Measurements from ENCODE around the gene HDAC9.

Gene HDAC9

DNA sequence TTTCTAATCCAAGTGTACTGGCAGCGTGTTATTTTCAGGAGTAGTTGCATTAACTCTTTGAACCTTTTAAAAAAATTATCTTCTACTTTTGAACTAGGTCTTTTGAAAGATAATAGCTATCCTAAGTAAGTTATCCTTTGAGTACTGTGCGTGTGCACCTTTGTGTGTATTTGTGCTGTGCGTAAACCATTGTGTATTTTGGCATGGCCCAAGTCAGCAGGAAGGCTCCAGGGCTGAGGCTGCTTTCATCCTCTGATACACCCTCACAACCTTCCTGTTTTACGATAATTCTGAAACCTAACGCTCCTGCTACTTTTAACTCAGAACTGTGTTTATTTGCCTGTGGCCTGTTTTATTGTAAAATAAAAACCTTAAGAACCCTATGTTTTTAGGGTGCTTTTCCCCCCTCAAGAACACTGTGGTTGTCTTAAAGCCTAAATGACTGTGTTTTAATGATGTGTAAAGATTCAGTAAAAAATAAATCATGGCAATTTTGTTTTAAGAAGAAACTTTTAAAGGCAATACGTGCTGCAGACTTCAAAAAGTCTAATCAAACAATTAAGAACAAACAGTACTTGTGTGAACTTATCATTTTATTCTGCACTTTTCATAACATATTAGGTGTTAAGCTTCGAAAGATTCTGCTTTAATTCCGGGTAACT is 57.5 kb downstream of the HDAC9 start:
- H3K4me1 ChIP-seq (ENCODE audit: control insufficient read depth, insufficient read depth, low read length) = peaks cover 12% of the 10 kb centered on the region
- H3K36me3 ChIP-seq (ENCODE audit: control insufficient read depth, insufficient read depth, low read length) = no peaks in the 10 kb centered on the region
- H3K4me3 ChIP-seq (ENCODE audit: low read length) = no peak overlapping the region
- H3K9me3 ChIP-seq (ENCODE audit: control insufficient read depth, low read length) = no peaks in the 10 kb centered on the region
- H3K9ac ChIP-seq (ENCODE audit: low read length) = no peak overlapping the region
- H3K27me3 ChIP-seq (ENCODE audit: control insufficient read depth, insufficient read depth, low read length) = no peaks in the 10 kb centered on the region

- Histone ChIP-seq H3K27me3 (ENCODE audit: control insufficient read depth, insufficient read depth, low read length) (no peaks in the 10 kb centered on the region), H3K36me3 (ENCODE audit: control insufficient read depth, insufficient read depth, low read length) (no peaks in the 10 kb centered on the region), H3K9ac (ENCODE audit: low read length) (no peak overlapping the region), H3K4me1 (ENCODE audit: control insufficient read depth, insufficient read depth, low read length) (peaks cover 12% of the 10 kb centered on the region), H3K9me3 (ENCODE audit: control insufficient read depth, low read length) (no peaks in the 10 kb centered on the region), H3K4me3 (ENCODE audit: low read length) (no peak overlapping the region)
Measured at GRCh38 chr7:18553605-18554003, 58.1 kb downstream of the HDAC9 start.

- no peaks in the 10 kb centered on the region for H3K27me3 ChIP-seq (ENCODE audit: control insufficient read depth, insufficient read depth, low read length)
- H3K36me3 ChIP-seq (ENCODE audit: control insufficient read depth, insufficient read depth, low read length) = no peaks in the 10 kb centered on the region
- H3K9me3 ChIP-seq (ENCODE audit: control insufficient read depth, low read length) = no peaks in the 10 kb centered on the region
- peaks cover 12% of the 10 kb centered on the region for H3K4me1 ChIP-seq (ENCODE audit: control insufficient read depth, insufficient read depth, low read length)
- no peak overlapping the region for H3K4me3 ChIP-seq (ENCODE audit: low read length)
- H3K9ac ChIP-seq (ENCODE audit: low read length) = no peak overlapping the region
Measured at GRCh38 chr7:18555120-18555519, 59.6 kb downstream of the HDAC9 start.

DNA sequence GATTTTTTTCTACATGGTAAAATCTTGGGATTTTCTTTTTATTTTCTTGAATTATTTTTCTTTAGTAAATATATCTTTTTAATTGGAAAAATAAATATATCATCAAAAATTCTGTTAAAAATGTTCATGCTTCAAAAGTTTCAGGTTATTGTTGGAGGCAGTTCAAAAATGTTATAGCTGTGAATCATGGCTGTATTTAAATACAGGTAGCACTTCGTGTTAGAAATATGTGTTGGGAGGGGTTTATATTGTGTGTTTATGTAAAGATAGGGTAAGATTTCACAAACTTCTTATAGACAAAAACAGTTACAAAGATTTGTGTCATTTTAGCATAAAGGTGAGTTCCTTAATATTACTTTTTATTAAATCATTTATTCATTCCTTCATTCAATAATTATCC is 60.4 kb downstream of the HDAC9 start:
- H3K9ac ChIP-seq (ENCODE audit: low read length) = no peak overlapping the region
- no peaks in the 10 kb centered on the region for H3K9me3 ChIP-seq (ENCODE audit: control insufficient read depth, low read length)
- H3K4me1 ChIP-seq (ENCODE audit: control insufficient read depth, insufficient read depth, low read length) = peaks cover 12% of the 10 kb centered on the region
- H3K36me3 ChIP-seq (ENCODE audit: control insufficient read depth, insufficient read depth, low read length) = no peaks in the 10 kb centered on the region
- no peak overlapping the region for H3K4me3 ChIP-seq (ENCODE audit: low read length)
- no peaks in the 10 kb centered on the region for H3K27me3 ChIP-seq (ENCODE audit: control insufficient read depth, insufficient read depth, low read length)

DNA sequence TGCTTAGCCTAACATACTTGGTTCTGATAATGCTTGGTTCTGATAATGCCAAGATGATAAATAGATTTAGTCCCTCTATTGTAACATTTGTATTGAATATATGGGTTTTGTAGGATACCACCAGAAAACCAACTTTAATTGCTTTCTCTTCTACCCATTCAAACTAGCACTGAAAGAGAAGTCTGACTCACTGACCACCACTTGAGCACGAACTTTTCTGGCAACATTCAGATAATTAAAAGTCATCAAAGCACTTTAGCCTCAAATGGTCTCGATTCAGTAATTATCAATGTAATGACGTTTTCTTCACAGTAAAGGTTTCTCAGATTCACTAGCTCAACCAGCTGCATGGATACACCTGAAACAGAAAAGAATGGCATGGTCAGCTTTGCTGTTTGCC is 63.0 kb downstream of the HDAC9 start:
- no peak overlapping the region for H3K4me3 ChIP-seq (ENCODE audit: low read length)
- no peaks in the 10 kb centered on the region for H3K36me3 ChIP-seq (ENCODE audit: control insufficient read depth, insufficient read depth, low read length)
- H3K4me1 ChIP-seq (ENCODE audit: control insufficient read depth, insufficient read depth, low read length) = no peaks in the 10 kb centered on the region
- no peaks in the 10 kb centered on the region for H3K27me3 ChIP-seq (ENCODE audit: control insufficient read depth, insufficient read depth, low read length)
- H3K9me3 ChIP-seq (ENCODE audit: control insufficient read depth, low read length) = no peaks in the 10 kb centered on the region
- H3K9ac ChIP-seq (ENCODE audit: low read length) = no peak overlapping the region

- H3K36me3 ChIP-seq (ENCODE audit: control insufficient read depth, insufficient read depth, low read length) = no peaks in the 10 kb centered on the region
- H3K9ac ChIP-seq (ENCODE audit: low read length) = no peak overlapping the region
- no peaks in the 10 kb centered on the region for H3K9me3 ChIP-seq (ENCODE audit: control insufficient read depth, low read length)
- no peaks in the 10 kb centered on the region for H3K27me3 ChIP-seq (ENCODE audit: control insufficient read depth, insufficient read depth, low read length)
- no peaks in the 10 kb centered on the region for H3K4me1 ChIP-seq (ENCODE audit: control insufficient read depth, insufficient read depth, low read length)
- no peak overlapping the region for H3K4me3 ChIP-seq (ENCODE audit: low read length)
Measured at GRCh38 chr7:18558910-18559309, 63.4 kb downstream of the HDAC9 start.

DNA sequence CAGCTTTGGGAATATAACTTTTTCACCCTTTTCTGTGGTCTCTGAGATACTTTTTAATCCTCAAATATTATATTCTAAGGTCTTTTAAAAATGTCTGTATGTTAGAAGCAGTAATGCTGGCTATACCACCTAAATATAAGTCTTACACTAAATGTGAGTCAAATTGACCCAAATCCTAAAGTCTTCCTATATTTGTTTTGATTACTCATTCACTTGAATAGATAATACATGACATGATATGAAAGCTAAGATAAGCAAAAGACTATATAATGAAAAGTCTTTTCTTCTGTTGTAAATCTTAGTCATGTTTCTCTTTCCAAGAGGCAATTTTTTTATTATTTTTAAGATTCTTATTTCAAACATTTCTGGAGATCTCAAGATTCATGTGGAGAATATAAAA is 64.2 kb downstream of the HDAC9 start:
- Histone ChIP-seq H3K36me3 (ENCODE audit: control insufficient read depth, insufficient read depth, low read length) (no peaks in the 10 kb centered on the region), H3K4me1 (ENCODE audit: control insufficient read depth, insufficient read depth, low read length) (no peaks in the 10 kb centered on the region), H3K9me3 (ENCODE audit: control insufficient read depth, low read length) (no peaks in the 10 kb centered on the region), H3K27me3 (ENCODE audit: control insufficient read depth, insufficient read depth, low read length) (no peaks in the 10 kb centered on the region), H3K9ac (ENCODE audit: low read length) (no peak overlapping the region), H3K4me3 (ENCODE audit: low read length) (no peak overlapping the region)

- H3K27me3 ChIP-seq (ENCODE audit: control insufficient read depth, insufficient read depth, low read length) = no peaks in the 10 kb centered on the region
- no peaks in the 10 kb centered on the region for H3K36me3 ChIP-seq (ENCODE audit: control insufficient read depth, insufficient read depth, low read length)
- peaks cover 12% of the 10 kb centered on the region for H3K4me1 ChIP-seq (ENCODE audit: control insufficient read depth, insufficient read depth, low read length)
- no peak overlapping the region for H3K9ac ChIP-seq (ENCODE audit: low read length)
- H3K4me3 ChIP-seq (ENCODE audit: low read length) = no peak overlapping the region
- H3K9me3 ChIP-seq (ENCODE audit: control insufficient read depth, low read length) = no peaks in the 10 kb centered on the region
Measured at GRCh38 chr7:18564779-18565178, 69.2 kb downstream of the HDAC9 start.

DNA sequence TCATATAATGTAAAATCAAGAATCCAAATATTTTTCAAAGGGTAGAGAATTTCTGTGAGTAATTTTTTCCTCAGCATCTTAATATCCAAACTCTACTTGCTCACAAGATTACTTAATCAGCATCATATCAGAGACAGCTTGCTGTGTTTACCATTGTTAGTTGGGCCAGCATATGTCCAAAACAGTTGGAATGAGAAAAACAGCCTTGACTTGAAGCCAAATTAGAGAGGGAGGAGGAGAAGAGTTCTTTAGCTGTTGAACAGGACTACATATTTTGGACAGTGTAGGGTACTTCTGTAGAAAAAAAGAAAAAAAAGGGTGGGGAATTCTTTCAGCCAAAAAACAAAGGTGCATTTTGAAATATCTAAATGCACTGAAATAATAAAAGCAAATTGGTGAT is 69.8 kb downstream of the HDAC9 start:
- H3K9me3 ChIP-seq (ENCODE audit: control insufficient read depth, low read length) = no peaks in the 10 kb centered on the region
- no peak overlapping the region for H3K4me3 ChIP-seq (ENCODE audit: low read length)
- H3K4me1 ChIP-seq (ENCODE audit: control insufficient read depth, insufficient read depth, low read length) = peaks cover 12% of the 10 kb centered on the region
- H3K9ac ChIP-seq (ENCODE audit: low read length) = no peak overlapping the region
- H3K36me3 ChIP-seq (ENCODE audit: control insufficient read depth, insufficient read depth, low read length) = no peaks in the 10 kb centered on the region
- no peaks in the 10 kb centered on the region for H3K27me3 ChIP-seq (ENCODE audit: control insufficient read depth, insufficient read depth, low read length)

GRCh38 chr7:18566205-18566604 is 70.7 kb downstream of the HDAC9 start:
- H3K4me1 ChIP-seq (ENCODE audit: control insufficient read depth, insufficient read depth, low read length) = peaks cover 12% of the 10 kb centered on the region
- H3K36me3 ChIP-seq (ENCODE audit: control insufficient read depth, insufficient read depth, low read length) = no peaks in the 10 kb centered on the region
- H3K9me3 ChIP-seq (ENCODE audit: control insufficient read depth, low read length) = no peaks in the 10 kb centered on the region
- H3K27me3 ChIP-seq (ENCODE audit: control insufficient read depth, insufficient read depth, low read length) = no peaks in the 10 kb centered on the region
- no peak overlapping the region for H3K4me3 ChIP-seq (ENCODE audit: low read length)
- H3K9ac ChIP-seq (ENCODE audit: low read length) = no peak overlapping the region

- Histone ChIP-seq H3K9me3 (ENCODE audit: control insufficient read depth, low read length) (no peaks in the 10 kb centered on the region), H3K4me3 (ENCODE audit: low read length) (no peak overlapping the region)
Measured at GRCh38 chr7:18566829-18567228, 71.3 kb downstream of the HDAC9 start.

DNA sequence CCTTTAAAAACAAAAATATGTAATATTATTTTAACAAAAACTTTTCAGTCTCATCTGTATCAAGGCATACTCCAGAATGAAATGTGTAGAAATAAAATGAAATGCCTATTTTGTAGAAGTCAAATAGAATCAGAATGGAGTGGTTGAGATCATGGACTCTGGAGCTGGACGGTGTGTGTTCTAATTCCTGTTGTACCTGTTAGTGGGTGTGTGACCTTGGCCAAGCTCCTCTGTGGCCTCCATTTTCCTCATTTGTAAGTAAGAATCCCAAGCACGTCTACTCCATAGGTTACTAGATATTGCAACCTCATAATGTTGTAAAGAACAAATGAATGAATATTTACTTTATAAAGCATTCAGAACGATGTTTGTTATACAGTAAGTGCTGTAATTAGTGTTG is 74.9 kb downstream of the HDAC9 start:
- Histone ChIP-seq H3K36me3 (ENCODE audit: control insufficient read depth, insufficient read depth, low read length) (no peaks in the 10 kb centered on the region), H3K4me1 (ENCODE audit: control insufficient read depth, insufficient read depth, low read length) (peaks cover 12% of the 10 kb centered on the region), H3K9me3 (ENCODE audit: control insufficient read depth, low read length) (no peaks in the 10 kb centered on the region), H3K27me3 (ENCODE audit: control insufficient read depth, insufficient read depth, low read length) (no peaks in the 10 kb centered on the region), H3K9ac (ENCODE audit: low read length) (no peak overlapping the region), H3K4me3 (ENCODE audit: low read length) (no peak overlapping the region)

More at GRCh38 chr7:18566829-18567228, 71.3 kb downstream of the HDAC9 start:
- Histone ChIP-seq H3K27me3 (ENCODE audit: control insufficient read depth, insufficient read depth, low read length) (no peaks in the 10 kb centered on the region), H3K36me3 (ENCODE audit: control insufficient read depth, insufficient read depth, low read length) (no peaks in the 10 kb centered on the region), H3K9ac (ENCODE audit: low read length) (no peak overlapping the region), H3K4me1 (ENCODE audit: control insufficient read depth, insufficient read depth, low read length) (peaks cover 12% of the 10 kb centered on the region)
